Measurements from ENCODE around the gene MAP2K6. TPM values are rescaled to one million over a fixed set of nuclear protein-coding genes. Genes with fewer than 3 reads are reported as not detected.

MAP2K6 gene
- total and polyA plus RNA-seq, 2 donors (not counting 3 experiments of a cell fraction or from before 2014, with no cell fraction given), result 5.9 to 13.9 TPM

DNA sequence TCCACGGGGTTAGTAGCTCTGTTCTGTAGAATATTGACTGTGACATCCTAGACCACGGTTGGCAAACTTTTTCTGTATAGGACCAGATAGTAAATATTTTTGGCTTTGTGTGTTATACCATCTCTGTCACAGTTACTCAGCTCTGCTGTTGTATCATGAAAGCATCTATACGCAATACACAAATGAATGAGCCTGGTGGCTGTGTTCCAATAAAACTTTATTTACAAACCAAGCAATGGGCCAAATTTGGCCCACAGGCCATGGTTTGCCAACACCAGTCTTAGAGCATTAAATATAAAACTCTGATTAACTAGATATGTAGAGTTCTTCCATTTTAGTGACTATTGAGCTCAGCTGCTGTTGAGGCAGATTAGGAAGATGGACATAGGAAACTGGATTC is 132.7 kb downstream of the MAP2K6 start:
- Histone ChIP-seq H3K27me3 (ENCODE audit: control insufficient read depth in 2 of 2, insufficient read depth in 2 of 2, low read length in 2 of 2) (no peaks in the 10 kb centered on the region), H3K4me2 (ENCODE audit: insufficient read depth, low read length) (no peak overlapping the region), H3K36me3 (ENCODE audit: control insufficient read depth in 2 of 2, extremely low read depth in 1 of 2, insufficient read depth in 2 of 2, low read length in 2 of 2) (no peaks in the 10 kb centered on the region), H3K9me1 (replicated peaks; ENCODE audit: control insufficient read depth, extremely low read depth, insufficient read depth, low read length) (no peaks in the 10 kb centered on the region), H3K4me3 (replicated peaks in 1 of 3; ENCODE audit: insufficient read depth in 1 of 3, low read depth in 1 of 3, low read length in 3 of 3) (no peak overlapping the region), H3K9me3 (replicated peaks; ENCODE audit: control insufficient read depth, insufficient read depth, low read length) (no peaks in the 10 kb centered on the region), H3K27ac (ENCODE audit: insufficient read depth, low read depth, low read length) (no peak overlapping the region), H3K4me1 (ENCODE audit: control insufficient read depth, extremely low read depth, insufficient read depth, low read length) (peaks cover 4% of the 10 kb centered on the region), H3K9ac (replicated peaks; ENCODE audit: extremely low read depth, insufficient read depth, low read length) (no peak overlapping the region), H3K79me2 (ENCODE audit: control insufficient read depth, insufficient read depth, low read length) (no peaks in the 10 kb centered on the region), H4K20me1 (replicated peaks; ENCODE audit: control insufficient read depth, extremely low read depth, insufficient read depth, low read length) (no peaks in the 10 kb centered on the region), H2AFZ (ENCODE audit: low read depth, low read length) (no peak overlapping the region)
- dilution Hi-C loops (cut with MboI; ENCODE audit: extremely low pct_ligation_motif_present, low sequenced_read_pairs) (no loop called here), intact Hi-C loops (cut with micrococcal nuclease) (no loop called here)
- TF ChIP-seq MYC (IDR thresholded peaks at IDR 0.05; ENCODE audit: low read depth, low read length), result no peak
- TF ChIP-seq JUN (IDR thresholded peaks at IDR 0.05; ENCODE audit: borderline replicate concordance, insufficient read depth, insufficient read length, low read depth), result no peak
- no peak for TF ChIP-seq MAX (IDR thresholded peaks at IDR 0.05; ENCODE audit: insufficient read depth, insufficient read length)
- TF ChIP-seq GATA2 (IDR thresholded peaks at IDR 0.05; ENCODE audit: insufficient read depth, insufficient read length, low read depth, low read length), result no peak
- TF ChIP-seq POLR2A (IDR thresholded peaks at IDR 0.05; ENCODE audit: low read depth, low read length), result no peak
- no peak for TF ChIP-seq CTCF (IDR thresholded peaks at IDR 0.05; ENCODE audit: extremely low read depth in 1 of 2, insufficient read depth in 1 of 2, low read depth in 1 of 2, low read length in 2 of 2)
- TF ChIP-seq POLR2AphosphoS5 (IDR thresholded peaks at IDR 0.05; ENCODE audit: insufficient read depth, low read depth, low read length), result no peak
- TF ChIP-seq EZH2 (IDR thresholded peaks at IDR 0.05; ENCODE audit: borderline replicate concordance, low read depth, low read length, severe bottlenecking), result no peak
- no peak for TF ChIP-seq FOS (IDR thresholded peaks at IDR 0.05; ENCODE audit: borderline replicate concordance, insufficient read depth, low read length)
- DNase-seq (ENCODE audit: low read depth, low spot score) (no peak), FAIRE-seq (no peak)
- ChIA-PET CTCF (interaction anchor here (0.7 kb wide), 1 partner anchor 21 kb away, joined by 3 read pairs; no protein-coding TSS in a partner anchor), POLR2A (no interaction called here)
- no TSS peak for BruUV-seq (replicated peaks)

Measured in endothelial cell of umbilical vein (primary cell).